Duodenal mucosa (tissue), 2 donors: ENCODE measurements around the gene SMR3B.

Source experiments
- H3K27ac ChIP-seq: one replicate; pipeline ENCODE4 v1.7.0; 2013; ENCODE audit warnings: low read depth, low read length
- H3K27me3 ChIP-seq, 2 donors: one replicate each; pipeline ENCODE4 v1.7.0; 2013; ENCODE audit warnings: low read length in 2 of 2, control low read depth in 1 of 2; ENCODE audit not compliant: insufficient read depth in 2 of 2, control insufficient read depth in 1 of 2
- H3K36me3 ChIP-seq, 2 donors: one replicate each; pipeline ENCODE4 v1.7.0; 2013; ENCODE audit warnings: low read length in 2 of 2, control low read depth in 1 of 2; ENCODE audit not compliant: insufficient read depth in 2 of 2, control insufficient read depth in 1 of 2
- H3K4me1 ChIP-seq, 2 donors: one replicate each; pipeline ENCODE4 v1.7.0; 2013; ENCODE audit warnings: low read length in 2 of 2, control low read depth in 1 of 2; ENCODE audit not compliant: insufficient read depth in 2 of 2, control insufficient read depth in 1 of 2
- H3K4me3 ChIP-seq, 2 donors: one replicate each; pipeline ENCODE4 v1.7.0; 2013; ENCODE audit warnings: low read length in 2 of 2, low read depth in 1 of 2
- H3K9ac ChIP-seq, 2 donors: one replicate each; pipeline ENCODE4 v1.7.0; 2013; ENCODE audit warnings: low read length in 2 of 2, low read depth in 1 of 2
- H3K9me3 ChIP-seq, 2 donors: one replicate each; pipeline ENCODE4 v1.7.0; 2013; ENCODE audit warnings: low read length in 2 of 2, control low read depth in 1 of 2; ENCODE audit not compliant: control insufficient read depth in 1 of 2

Gene SMR3B

DNA sequence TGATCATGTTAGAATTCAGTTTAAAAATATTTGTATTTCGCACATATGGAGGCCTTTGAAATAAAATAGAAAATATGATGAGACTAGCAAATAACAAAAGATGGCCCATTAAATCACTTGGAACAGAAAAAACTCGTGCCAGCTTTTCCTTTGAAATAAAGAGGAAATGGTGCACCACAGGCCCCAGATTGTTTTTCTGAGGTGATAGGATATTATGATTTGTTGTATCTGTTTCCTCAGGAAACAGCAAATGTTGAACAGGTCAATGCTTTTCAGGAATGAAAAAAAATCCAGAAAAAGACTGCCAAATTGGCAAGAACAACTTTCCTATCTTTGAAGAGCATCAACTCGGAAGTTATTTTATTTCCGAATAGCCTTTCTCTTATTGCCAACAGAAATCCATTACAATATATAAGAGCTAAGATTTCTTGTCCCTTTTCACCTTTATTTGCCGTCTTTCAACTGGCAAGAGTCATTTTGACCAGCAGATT lies at the start of gene SMR3B:
TSS of gene SMR3B (plus strand) at position 441 of the 491 bp plus-strand sequence. CDS start 1,380 bp downstream, outside the sequence.
- Histone ChIP-seq H3K9ac (no peak within 1 kb of the TSS), H3K4me3 (no peak within 1 kb of the TSS)

DNA sequence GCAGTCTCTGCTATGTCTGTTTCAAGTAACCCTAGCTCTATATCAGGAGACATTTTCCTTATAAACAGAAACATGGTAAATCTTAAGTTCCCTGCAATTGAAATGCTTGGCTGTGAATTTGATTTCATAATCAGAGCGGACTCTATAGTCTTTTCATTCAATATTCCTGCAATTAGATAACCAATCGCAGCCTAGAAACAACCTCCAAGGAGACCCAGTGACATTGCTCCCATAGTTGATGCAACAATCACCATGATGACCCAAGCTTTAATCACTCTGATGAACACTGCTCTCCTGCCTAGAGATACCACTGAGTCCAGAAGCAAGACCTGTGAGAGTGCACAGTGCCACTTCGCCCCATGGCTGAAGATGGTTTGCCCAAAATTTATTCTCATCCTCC lies 48.2 kb upstream of the SMR3B start, which contains the start of gene CABS1:
TSS of gene CABS1 (plus strand) at position 301 of the 400 bp plus-strand sequence. CDS start at position 360, 59 bp downstream.
- Histone ChIP-seq H3K27ac (no peak within 1 kb of the TSS), H3K27me3 (no peaks in the 10 kb centered on the region), H3K4me3 (no peak within 1 kb of the TSS), H3K9ac (no peak within 1 kb of the TSS), H3K4me1 (no peaks in the 10 kb centered on the region), H3K36me3 (no peaks in the 10 kb centered on the region), H3K9me3 (no peaks in the 10 kb centered on the region)

More for the DNA sequence above, at the start of gene SMR3B:
- H3K9me3 ChIP-seq: no peaks in the 10 kb centered on the region
- H3K27ac ChIP-seq: no peak within 1 kb of the TSS
- H3K4me1 ChIP-seq: no peaks in the 10 kb centered on the region
- H3K36me3 ChIP-seq: no peaks in the 10 kb centered on the region
- no peaks in the 10 kb centered on the region for H3K27me3 ChIP-seq

DNA sequence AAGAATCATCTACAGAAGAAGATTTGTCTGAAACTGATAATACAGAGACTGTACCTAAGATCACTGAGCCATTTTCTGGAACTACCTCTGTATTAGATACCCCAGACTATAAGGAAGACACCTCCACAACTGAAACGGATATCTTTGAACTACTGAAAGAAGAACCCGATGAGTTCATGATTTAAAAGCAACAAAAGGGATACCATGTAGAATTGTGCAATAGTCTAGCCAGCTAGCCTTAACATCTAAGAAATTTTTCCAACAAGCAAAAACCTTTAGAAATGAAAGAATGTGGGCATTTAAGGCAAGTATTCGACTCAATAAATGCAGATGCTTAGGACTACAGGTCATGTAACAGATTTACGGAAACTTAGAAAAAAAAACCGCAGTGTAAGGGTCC lies 46.9 kb upstream of the SMR3B start:
- H3K27me3 ChIP-seq: no peaks in the 10 kb centered on the region
- H3K9ac ChIP-seq: no peak overlapping the region
- H3K36me3 ChIP-seq: no peaks in the 10 kb centered on the region
- H3K4me1 ChIP-seq: no peaks in the 10 kb centered on the region
- H3K4me3 ChIP-seq: no peak overlapping the region
- H3K27ac ChIP-seq: no peak overlapping the region
- no peaks in the 10 kb centered on the region for H3K9me3 ChIP-seq

DNA sequence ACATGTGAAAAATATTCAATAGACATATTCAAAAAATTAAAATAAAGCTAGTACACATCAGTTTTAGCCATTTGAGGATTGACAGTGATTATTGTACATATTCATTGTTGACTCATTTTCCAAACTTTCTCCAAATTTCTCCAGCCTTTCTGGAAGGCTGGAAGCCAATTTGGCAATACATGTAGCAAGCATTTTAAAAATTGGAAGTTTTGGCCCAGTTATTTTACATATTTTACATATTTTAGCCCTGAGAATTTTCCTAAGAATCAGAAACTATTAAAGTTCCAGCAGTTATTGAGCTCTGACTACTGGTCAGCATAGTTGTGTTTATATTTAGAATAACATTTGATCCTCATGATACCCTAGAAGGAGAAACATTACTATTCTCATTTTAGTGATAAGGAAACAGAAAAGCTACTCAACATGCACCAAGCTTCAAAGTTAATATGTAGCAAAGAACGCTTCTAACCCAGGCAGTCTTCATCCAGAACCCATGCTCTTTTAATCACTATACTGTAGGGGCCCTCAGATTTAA lies 45.0 kb upstream of the SMR3B start:
- no peaks in the 10 kb centered on the region for H3K4me1 ChIP-seq
- no peak overlapping the region for H3K9ac ChIP-seq
- H3K36me3 ChIP-seq: no peaks in the 10 kb centered on the region
- no peak overlapping the region for H3K4me3 ChIP-seq
- no peak overlapping the region for H3K27ac ChIP-seq
- H3K9me3 ChIP-seq: no peaks in the 10 kb centered on the region
- H3K27me3 ChIP-seq: no peaks in the 10 kb centered on the region

DNA sequence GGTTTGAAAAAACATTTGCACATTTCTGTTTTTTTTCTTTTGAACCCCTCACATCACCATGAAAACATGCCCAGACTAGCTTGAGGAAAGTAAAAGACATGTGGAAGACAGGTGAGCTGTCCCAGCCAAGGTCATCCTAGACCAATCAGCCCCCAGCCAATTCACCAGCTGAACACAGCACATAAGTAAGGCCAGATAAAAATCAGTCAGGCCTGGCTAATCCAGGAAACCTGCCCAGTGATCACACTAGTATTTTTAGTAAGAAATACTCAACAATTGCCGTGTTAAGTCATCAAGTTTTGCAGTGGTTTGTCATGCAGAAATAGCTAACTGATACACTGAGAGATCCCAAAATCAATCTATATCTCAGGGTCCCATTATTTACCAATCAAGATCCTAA lies 26.7 kb upstream of the SMR3B start:
- Histone ChIP-seq H3K4me1 (no peaks in the 10 kb centered on the region), H3K27me3 (no peaks in the 10 kb centered on the region), H3K36me3 (no peaks in the 10 kb centered on the region), H3K27ac (no peak overlapping the region), H3K4me3 (no peak overlapping the region), H3K9me3 (no peaks in the 10 kb centered on the region), H3K9ac (no peak overlapping the region)

DNA sequence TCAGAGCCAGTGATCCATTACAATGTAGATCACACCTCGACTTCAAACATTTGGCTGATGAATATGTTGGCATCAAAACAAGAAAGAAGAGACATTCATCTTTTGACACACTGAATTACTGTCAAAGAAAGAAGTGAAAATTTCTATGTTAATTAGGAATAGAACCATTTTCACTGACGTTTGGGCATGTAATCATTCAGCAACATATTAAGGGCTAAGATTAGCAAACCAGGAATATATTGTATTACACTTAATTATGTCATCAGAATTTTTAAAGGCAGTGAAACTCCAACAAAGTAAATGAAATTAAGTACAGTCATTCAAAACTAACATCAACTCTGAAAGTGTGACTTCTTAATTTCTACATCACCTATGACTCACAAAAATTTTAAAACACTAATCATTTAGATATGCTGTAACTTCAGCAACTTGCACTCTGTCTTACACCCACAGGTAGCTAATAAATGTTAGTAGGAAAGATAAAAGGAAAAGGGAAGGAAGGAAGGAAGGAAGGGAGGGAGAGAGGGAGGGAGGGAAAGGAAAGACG lies 23.7 kb upstream of the SMR3B start:
- H3K9ac ChIP-seq: no peak overlapping the region
- no peaks in the 10 kb centered on the region for H3K9me3 ChIP-seq
- H3K4me3 ChIP-seq: no peak overlapping the region
- no peaks in the 10 kb centered on the region for H3K36me3 ChIP-seq
- no peaks in the 10 kb centered on the region for H3K4me1 ChIP-seq
- H3K27ac ChIP-seq: no peak overlapping the region
- no peaks in the 10 kb centered on the region for H3K27me3 ChIP-seq

DNA sequence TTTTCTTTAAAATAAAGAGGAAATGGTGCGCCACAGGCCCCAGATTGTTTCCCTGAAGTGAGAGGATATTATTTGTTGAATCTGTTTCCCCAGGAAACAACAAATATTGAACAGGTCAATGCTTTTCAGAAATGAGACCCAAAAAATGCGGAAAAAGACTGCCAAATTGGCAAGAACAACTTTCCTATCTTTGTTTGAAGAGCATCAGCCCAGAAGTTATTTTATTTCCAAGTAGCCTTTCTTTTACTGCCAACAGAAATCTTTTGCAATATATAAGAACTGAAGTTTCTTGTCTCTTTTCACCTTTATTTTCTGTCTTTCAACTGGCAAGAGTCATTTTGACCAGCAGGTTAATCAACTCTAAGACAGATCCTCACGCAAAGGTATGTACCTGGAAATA lies 22.5 kb upstream of the SMR3B start, which contains the start of gene SMR3A:
TSS of gene SMR3A (plus strand) at position 301 of the 400 bp plus-strand sequence. CDS start 1,356 bp downstream, outside the sequence.
- no peak within 1 kb of the TSS for H3K9ac ChIP-seq
- H3K4me3 ChIP-seq: no peak within 1 kb of the TSS
- H3K27ac ChIP-seq: no peak within 1 kb of the TSS
- no peaks in the 10 kb centered on the region for H3K36me3 ChIP-seq
- H3K4me1 ChIP-seq: no peaks in the 10 kb centered on the region
- no peaks in the 10 kb centered on the region for H3K27me3 ChIP-seq
- H3K9me3 ChIP-seq: no peaks in the 10 kb centered on the region

DNA sequence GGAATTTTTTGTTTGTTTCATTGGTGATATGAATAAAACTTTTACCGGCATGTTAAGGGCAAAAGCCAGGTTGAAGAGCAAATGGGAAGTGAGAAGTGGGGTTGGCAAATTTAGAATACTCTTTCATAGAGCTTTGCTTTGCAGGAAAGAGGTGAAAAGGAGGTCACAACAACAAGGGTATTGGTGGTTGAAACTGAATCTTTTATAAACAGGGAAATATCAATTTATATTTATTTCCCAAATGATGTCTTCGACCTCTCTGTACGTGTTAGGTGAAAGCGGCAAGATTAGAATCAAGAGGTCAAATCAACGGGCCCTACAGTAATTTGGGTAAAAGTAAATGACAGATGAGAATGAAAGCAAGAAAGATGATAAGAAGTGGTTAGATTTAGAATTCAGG lies 18.9 kb upstream of the SMR3B start:
- Histone ChIP-seq H3K36me3 (no peaks in the 10 kb centered on the region), H3K9me3 (no peaks in the 10 kb centered on the region), H3K9ac (no peak overlapping the region), H3K4me3 (no peak overlapping the region), H3K27ac (no peak overlapping the region), H3K27me3 (no peaks in the 10 kb centered on the region), H3K4me1 (no peaks in the 10 kb centered on the region)

DNA sequence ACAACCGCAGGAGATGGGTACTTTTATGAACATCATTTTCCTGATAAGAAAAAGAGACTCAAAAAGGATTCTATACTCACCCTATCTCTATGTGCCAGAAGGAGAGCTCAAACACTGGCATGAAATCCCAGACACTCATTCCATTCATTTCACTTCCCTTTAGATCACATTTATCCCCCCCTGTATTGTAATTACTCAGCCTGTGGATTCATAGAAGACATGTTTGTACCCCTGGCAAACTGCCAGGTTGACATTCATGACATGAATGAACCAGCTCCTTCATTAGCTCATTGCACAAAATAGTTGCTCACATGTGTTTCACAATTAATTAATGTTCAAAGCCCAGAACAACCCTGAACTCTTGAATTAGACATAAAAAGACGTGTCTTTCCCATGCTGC lies 17.5 kb upstream of the SMR3B start:
- H3K27ac ChIP-seq: no peak overlapping the region
- no peaks in the 10 kb centered on the region for H3K4me1 ChIP-seq

DNA sequence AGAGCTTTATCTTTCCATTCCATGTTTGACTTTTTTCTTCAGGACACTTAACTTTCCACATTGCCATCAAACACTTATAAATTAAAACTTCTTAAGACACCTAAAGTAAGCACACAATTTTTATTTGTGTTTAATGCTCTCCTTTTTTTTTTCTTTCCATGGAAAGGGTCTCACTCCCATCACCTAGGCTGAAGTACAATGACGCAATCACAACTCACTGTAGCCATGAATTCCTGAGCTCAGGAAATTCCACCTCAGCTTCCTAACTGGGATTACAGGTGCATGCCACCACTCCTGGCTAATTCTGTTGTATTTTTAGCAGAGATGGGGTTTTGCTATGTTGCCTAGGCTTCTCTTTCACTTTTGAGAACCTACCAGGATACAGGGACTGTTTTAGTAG lies 15.1 kb upstream of the SMR3B start:
- Histone ChIP-seq H3K4me3 (no peak overlapping the region), H3K27me3 (no peaks in the 10 kb centered on the region), H3K27ac (no peak overlapping the region), H3K4me1 (no peaks in the 10 kb centered on the region), H3K9ac (no peak overlapping the region), H3K9me3 (no peaks in the 10 kb centered on the region), H3K36me3 (no peaks in the 10 kb centered on the region)

More for the DNA sequence above, 17.5 kb upstream of the SMR3B start:
- Histone ChIP-seq H3K9ac (no peak overlapping the region), H3K9me3 (no peaks in the 10 kb centered on the region), H3K27me3 (no peaks in the 10 kb centered on the region), H3K4me3 (no peak overlapping the region), H3K36me3 (no peaks in the 10 kb centered on the region)
